GM12878 (cell line): Measurements from ENCODE around the gene SF3B6. TPM values are rescaled to one million over a fixed set of nuclear protein-coding genes. Genes with fewer than 3 reads are reported as not detected.

ENCODE experiments used
- ATAC-seq: fragments of 200-7000 bp; cut with Tn5 transposase; 3 replicates; pipeline ENCODE4 v1.9.1; 2020; ENCODE audit warnings: mild to moderate bottlenecking, moderate library complexity
- BruUV-seq: library from RNA; stranded (reverse); fragments of 400-500 nt; replicated peaks from 2 replicates; lab custom pipeline; 2021; lab: Mats Ljungman, UMichigan
- CTCF ChIA-PET: fragments of 300-600 bp; sonication (Branson Sonifier 250); formaldehyde crosslinking; extraction: SDS; loops from one replicate; lab custom pipeline; 2021; ENCODE audit warnings: inconsistent platforms; lab: Yijun Ruan, JAX
- POLR2A ChIA-PET: fragments of 350-600 bp; formaldehyde crosslinking; extraction: SDS; loops from one replicate; lab custom pipeline; 2021; ENCODE audit warnings: inconsistent platforms; lab: Charles Lee
- RAD21 ChIA-PET: fragments of 300-600 bp; sonication (Branson Sonifier 250); formaldehyde crosslinking; loops from one replicate; lab custom pipeline; 2023; ENCODE audit warnings: antibody characterized with exemption; ENCODE audit not compliant: unreplicated experiment; lab: Charles Lee
- SMC1A ChIA-PET: fragments of 300-600 bp; sonication (Branson Sonifier 250); formaldehyde crosslinking; loops from one replicate; lab custom pipeline; 2023; ENCODE audit not compliant: unreplicated experiment, uncharacterized antibody; lab: Charles Lee
- DNase-seq: peaks from one replicate; pipeline ENCODE4 v3.0.0-alpha.2; 2011; ENCODE audit warnings: low read depth, low spot score
- FAIRE-seq: peaks from 3 replicates; lab custom pipeline; 2011; peaks lifted over from hg19 to GRCh38; lab: Jason Lieb, UNC
- H2AFZ ChIP-seq: 2 replicates; pipeline ENCODE4 v1.6.0; 2011; ENCODE audit warnings: low read depth, low read length, control low read depth; ENCODE audit not compliant: control insufficient read depth
- H3K27ac ChIP-seq: 2 replicates; pipeline ENCODE4 v1.5.1; 2011; ENCODE audit warnings: control low read depth; ENCODE audit not compliant: control insufficient read depth, insufficient read depth
- H3K27me3 ChIP-seq, 2 experiments: replicated peaks in 1 of 2; 2 replicates each; pipeline versions ENCODE4 v1.6.0 to v1.6.1; 2011; ENCODE audit warnings: low read length in 1 of 2; ENCODE audit not compliant: control insufficient read depth in 2 of 2, insufficient read depth in 2 of 2
- H3K36me3 ChIP-seq, 2 experiments: 2 replicates each; pipeline ENCODE4 v1.5.1; 2011; ENCODE audit warnings: low read length in 1 of 2; ENCODE audit not compliant: control insufficient read depth in 2 of 2, insufficient read depth in 2 of 2
- H3K4me1 ChIP-seq: 2 replicates; pipeline ENCODE4 v1.6.1; 2011; ENCODE audit warnings: mild to moderate bottlenecking, low read length, moderate library complexity, mixed read lengths; ENCODE audit not compliant: control insufficient read depth, insufficient read depth
- H3K4me2 ChIP-seq: 2 replicates; pipeline ENCODE4 v1.6.0; 2011; ENCODE audit warnings: control low read depth; ENCODE audit not compliant: control insufficient read depth, insufficient read depth
- H3K4me3 ChIP-seq: fragments of 200-600 bp; sonication (generic); 2 replicates; pipeline ENCODE4 v1.5.1; 2016
- H3K79me2 ChIP-seq: 2 replicates; pipeline ENCODE4 v1.6.0; 2011; ENCODE audit warnings: low read length; ENCODE audit not compliant: control insufficient read depth, insufficient read depth
- H3K9ac ChIP-seq: 2 replicates; pipeline ENCODE4 v1.8.0; 2011; ENCODE audit warnings: low read length, control low read depth, mixed read lengths; ENCODE audit not compliant: control insufficient read depth, insufficient read depth
- H3K9me3 ChIP-seq: replicated peaks from 3 replicates; pipeline ENCODE4 v1.5.1; 2011; ENCODE audit warnings: mild to moderate bottlenecking, low read length; ENCODE audit not compliant: control insufficient read depth, insufficient read depth
- H4K20me1 ChIP-seq: 2 replicates; pipeline ENCODE4 v1.6.0; 2011; ENCODE audit not compliant: control insufficient read depth, insufficient read depth
- EED ChIP-seq: sonication (generic); IDR thresholded peaks from 2 replicates; pipeline ENCODE4 v1.6.1; 2016; ENCODE audit warnings: antibody characterized with exemption, low read depth
- IKZF1 ChIP-seq: fragments of 450-650 bp; conservative IDR thresholded peaks from 2 replicates; pipeline ENCODE4 v1.6.1; 2017; ENCODE audit warnings: antibody characterized with exemption, mild to moderate bottlenecking
- PAX5 ChIP-seq: IDR thresholded peaks from 2 replicates; pipeline ENCODE4 v1.6.1; 2011; ENCODE audit warnings: low read depth, low read length, borderline replicate concordance
- SP1 ChIP-seq: IDR thresholded peaks from one replicate; pipeline ENCODE4 v1.6.1; 2011; ENCODE audit warnings: low read depth, low read length
- SREBF2 ChIP-seq: IDR thresholded peaks from 2 replicates; pipeline ENCODE4 v1.6.1; 2012; ENCODE audit warnings: mild to moderate bottlenecking, low read length
- ZNF622 ChIP-seq: fragments of 450-650 bp; IDR thresholded peaks from 2 replicates; pipeline ENCODE4 v1.6.1; 2017; ENCODE audit warnings: mild to moderate bottlenecking, inconsistent platforms
- in situ Hi-C: fragments of 300-500 bp; cut with MboI; formaldehyde crosslinking; loops from 9 replicates; pipeline ENCODE4 v1.14.3; 2018; ENCODE audit warnings: mixed read lengths
- intact Hi-C: fragments of 100-400 bp; cut with micrococcal nuclease; formaldehyde crosslinking; loops from one replicate; pipeline ENCODE4 v1.14.2; 2022; ENCODE audit not compliant: unreplicated experiment
- polyA plus RNA-seq, 11 experiments: library from polyadenylated mRNA; depleted of rRNA in 4 of 11; unstranded in 6 of 11; stranded (reverse) in 5 of 11; fragments of >200 nt; fragmentation: Nextera tagmentation in 4 of 11; fragmentation: Illumina TruSeq in 1 of 11; extraction: Ambion mirVana in 4 of 11; extraction: Trizol in 1 of 11; gene quantifications; 1 replicate in 1 of 11; 2 replicates in 10 of 11; pipeline versions ENCODE4 v1.2.1 to v1.2.3, GENCODE V29; 2011 to 2016; ENCODE audit warnings: inconsistent platforms in 2 of 11, missing spikeins in 2 of 11, low read depth in 1 of 11
- total RNA-seq, 4 experiments: library from RNA; depleted of rRNA in 3 of 4; stranded (reverse); fragments of >200 nt in 3 of 4; fragmentation: Illumina TruSeq in 1 of 4; extraction: Trizol in 1 of 4; gene quantifications; 2 replicates each; pipeline versions ENCODE4 v1.2.1 to v1.2.3, GENCODE V29; 2013 to 2021
- TF ChIP-seq, protein P1 (sequence below): IDR thresholded peaks from 2 replicates; pipeline ENCODE4 v1.6.1; 2012; ENCODE audit warnings: low read depth, low read length, improper control_type of control experiment
- TF ChIP-seq, protein P2 (sequence below): fragments of 450-650 bp; formaldehyde crosslinking; IDR thresholded peaks from 2 replicates; pipeline ENCODE4 v1.4.0; 2020; ENCODE audit warnings: mild to moderate bottlenecking, moderate library complexity

SF3B6 gene
- total and polyA plus RNA-seq, 10 of the 15 experiments (the other 5 are each of a cell fraction or from before 2014, with no cell fraction given): 118 to 584 (median 270) TPM

DNA sequence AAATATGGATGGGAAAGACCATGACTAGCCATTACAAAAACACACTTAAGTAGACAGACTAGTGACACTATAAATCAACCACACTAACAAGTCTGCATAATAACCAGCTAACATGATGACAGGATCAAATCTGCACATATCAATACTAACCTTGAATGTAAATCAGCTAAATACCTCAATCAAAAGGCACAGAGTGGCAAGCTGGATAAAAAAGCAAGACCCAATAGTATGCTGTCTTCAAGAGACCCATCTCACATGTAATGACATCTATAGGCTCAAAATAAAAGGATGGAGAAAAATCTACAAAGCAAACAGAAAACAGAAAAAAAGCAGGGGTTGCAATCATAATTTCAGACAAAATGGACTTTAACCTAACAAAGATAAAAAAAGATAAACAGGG, 30.7 kb upstream of the SF3B6 start:
- in situ Hi-C loops (no loop called here), intact Hi-C loops (no loop called here)
- H3K9me3 ChIP-seq: no peaks in the 10 kb centered on the region; the same call in 1 of the 3 replicates
- no peak overlapping the region for H2AFZ ChIP-seq
- FAIRE-seq (no peak), ATAC-seq (no peak), DNase-seq (no peak)
- RAD21 ChIA-PET: no interaction called here
- no peaks in the 10 kb centered on the region for H3K27me3 ChIP-seq
- H3K4me3 ChIP-seq: no peak overlapping the region
- no peak for TF ChIP-seq IKZF1
- TF ChIP-seq SREBF2: no peak
- TF ChIP-seq EED: no peak
- TF ChIP-seq ZNF622: no peak
- TF ChIP-seq, protein P1, sequence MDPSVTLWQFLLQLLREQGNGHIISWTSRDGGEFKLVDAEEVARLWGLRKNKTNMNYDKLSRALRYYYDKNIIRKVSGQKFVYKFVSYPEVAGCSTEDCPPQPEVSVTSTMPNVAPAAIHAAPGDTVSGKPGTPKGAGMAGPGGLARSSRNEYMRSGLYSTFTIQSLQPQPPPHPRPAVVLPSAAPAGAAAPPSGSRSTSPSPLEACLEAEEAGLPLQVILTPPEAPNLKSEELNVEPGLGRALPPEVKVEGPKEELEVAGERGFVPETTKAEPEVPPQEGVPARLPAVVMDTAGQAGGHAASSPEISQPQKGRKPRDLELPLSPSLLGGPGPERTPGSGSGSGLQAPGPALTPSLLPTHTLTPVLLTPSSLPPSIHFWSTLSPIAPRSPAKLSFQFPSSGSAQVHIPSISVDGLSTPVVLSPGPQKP: no peak
- no peak for TF ChIP-seq SP1
- TF ChIP-seq, protein P2, sequence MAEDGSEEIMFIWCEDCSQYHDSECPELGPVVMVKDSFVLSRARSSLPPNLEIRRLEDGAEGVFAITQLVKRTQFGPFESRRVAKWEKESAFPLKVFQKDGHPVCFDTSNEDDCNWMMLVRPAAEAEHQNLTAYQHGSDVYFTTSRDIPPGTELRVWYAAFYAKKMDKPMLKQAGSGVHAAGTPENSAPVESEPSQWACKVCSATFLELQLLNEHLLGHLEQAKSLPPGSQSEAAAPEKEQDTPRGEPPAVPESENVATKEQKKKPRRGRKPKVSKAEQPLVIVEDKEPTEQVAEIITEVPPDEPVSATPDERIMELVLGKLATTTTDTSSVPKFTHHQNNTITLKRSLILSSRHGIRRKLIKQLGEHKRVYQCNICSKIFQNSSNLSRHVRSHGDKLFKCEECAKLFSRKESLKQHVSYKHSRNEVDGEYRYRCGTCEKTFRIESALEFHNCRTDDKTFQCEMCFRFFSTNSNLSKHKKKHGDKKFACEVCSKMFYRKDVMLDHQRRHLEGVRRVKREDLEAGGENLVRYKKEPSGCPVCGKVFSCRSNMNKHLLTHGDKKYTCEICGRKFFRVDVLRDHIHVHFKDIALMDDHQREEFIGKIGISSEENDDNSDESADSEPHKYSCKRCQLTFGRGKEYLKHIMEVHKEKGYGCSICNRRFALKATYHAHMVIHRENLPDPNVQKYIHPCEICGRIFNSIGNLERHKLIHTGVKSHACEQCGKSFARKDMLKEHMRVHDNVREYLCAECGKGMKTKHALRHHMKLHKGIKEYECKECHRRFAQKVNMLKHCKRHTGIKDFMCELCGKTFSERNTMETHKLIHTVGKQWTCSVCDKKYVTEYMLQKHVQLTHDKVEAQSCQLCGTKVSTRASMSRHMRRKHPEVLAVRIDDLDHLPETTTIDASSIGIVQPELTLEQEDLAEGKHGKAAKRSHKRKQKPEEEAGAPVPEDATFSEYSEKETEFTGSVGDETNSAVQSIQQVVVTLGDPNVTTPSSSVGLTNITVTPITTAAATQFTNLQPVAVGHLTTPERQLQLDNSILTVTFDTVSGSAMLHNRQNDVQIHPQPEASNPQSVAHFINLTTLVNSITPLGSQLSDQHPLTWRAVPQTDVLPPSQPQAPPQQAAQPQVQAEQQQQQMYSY (CRISPR knock-in tag): no peak
- no peak for TF ChIP-seq PAX5
- H3K27ac ChIP-seq: no peak overlapping the region
- H3K79me2 ChIP-seq: no peaks in the 10 kb centered on the region
- POLR2A ChIA-PET: no interaction called here
- BruUV-seq: no TSS peak
- H3K9ac ChIP-seq: no peak overlapping the region
- SMC1A ChIA-PET: no interaction called here
- H3K4me2 ChIP-seq: no peak overlapping the region
- no peaks in the 10 kb centered on the region for H4K20me1 ChIP-seq
- peaks cover 9% of the 10 kb centered on the region for H3K4me1 ChIP-seq
- CTCF ChIA-PET: interaction anchor here (0.7 kb wide), 1 partner anchor 196 kb away, joined by 4 read pairs; no protein-coding TSS in a partner anchor
- H3K36me3 ChIP-seq: no peaks in the 10 kb centered on the region
